HG03139 (cell line): ENCODE data around the gene USP34.
"Not testable (repeated sequence)": the region's sequence is repeated elsewhere in the genome, so short reads cannot be mapped to it uniquely, and the experiment has no call there.

ENCODE experiments used
- ATAC-seq: cut with Tn5 transposase; IDR thresholded peaks from one replicate; pipeline ENCODE4 v1.9.1; 2021; ENCODE audit not compliant: unreplicated experiment

USP34 gene

GRCh38 chr2:61463769-61464475, 7.0 kb downstream of the USP34 start:
- no peak for ATAC-seq

- no peak for ATAC-seq
Measured at GRCh38 chr2:61461404-61461803, 9.5 kb downstream of the USP34 start.

GRCh38 chr2:61460163-61460562, 10.7 kb downstream of the USP34 start:
- no peak for ATAC-seq

DNA sequence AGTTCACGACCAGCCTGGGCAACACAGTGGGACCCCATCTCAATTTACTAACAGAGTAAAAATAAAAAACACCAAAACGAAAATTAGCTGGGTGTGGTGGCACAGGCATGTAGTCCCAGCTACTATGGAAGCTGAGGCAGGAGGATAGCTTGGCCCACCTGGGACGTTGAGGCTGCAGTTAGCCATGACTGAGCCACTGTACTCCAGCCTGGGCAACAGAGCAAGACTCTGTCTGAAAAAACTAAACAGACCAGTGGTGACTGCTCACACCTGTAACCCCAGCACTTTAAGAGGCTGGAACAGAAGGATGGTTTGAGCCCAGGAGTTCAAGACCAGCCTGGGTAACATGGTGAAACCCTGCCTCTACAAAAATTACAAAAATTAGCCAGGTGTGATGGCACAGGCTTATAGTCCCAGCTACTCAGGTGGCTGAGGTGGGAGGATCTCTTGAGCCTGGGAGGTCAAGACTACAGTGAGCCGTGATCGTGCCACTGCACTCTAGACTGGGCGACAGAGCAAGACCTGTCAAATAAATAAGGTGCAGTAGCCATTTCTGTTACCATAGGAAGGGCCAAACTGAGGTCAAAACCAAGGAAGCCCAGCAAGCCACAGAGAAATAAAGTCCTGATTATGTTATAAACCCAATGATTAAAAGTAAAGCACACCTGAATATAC, 14.0 kb downstream of the USP34 start:
- no peak for ATAC-seq

DNA sequence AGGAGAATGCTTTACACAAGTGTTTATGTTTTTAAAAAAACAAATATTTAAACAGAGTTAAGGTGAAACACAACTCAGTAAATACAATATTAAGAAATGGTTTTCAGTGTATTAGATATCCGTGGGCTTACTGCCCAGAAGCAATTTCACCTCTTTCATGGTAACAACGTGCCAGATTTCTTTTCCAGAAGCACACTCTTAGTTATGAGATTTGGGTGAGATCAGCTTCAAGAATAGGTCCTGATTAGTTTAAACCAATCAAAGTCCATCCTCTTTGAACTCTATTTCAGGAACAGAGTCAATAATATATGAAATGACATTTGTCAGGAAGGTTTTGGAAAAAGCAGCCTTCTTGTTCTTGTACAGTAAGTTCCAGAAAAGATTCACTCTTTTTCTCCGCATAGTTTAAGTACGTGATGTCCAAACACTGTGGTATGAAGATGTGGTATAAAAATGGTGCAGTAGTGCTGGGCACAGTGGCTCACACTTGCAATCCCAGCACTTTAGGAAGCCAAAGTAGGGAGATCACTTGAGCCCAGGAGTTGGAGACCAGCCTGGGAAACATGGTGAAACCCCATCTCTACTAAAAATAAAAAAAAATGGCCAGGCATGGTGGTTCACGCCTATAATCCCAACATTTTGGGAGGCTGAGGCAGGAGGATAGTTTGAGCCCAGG, 14.7 kb downstream of the USP34 start:
- no peak for ATAC-seq

GRCh38 chr2:61454972-61455371, 15.9 kb downstream of the USP34 start:
- ATAC-seq = not testable (repeated sequence)

DNA sequence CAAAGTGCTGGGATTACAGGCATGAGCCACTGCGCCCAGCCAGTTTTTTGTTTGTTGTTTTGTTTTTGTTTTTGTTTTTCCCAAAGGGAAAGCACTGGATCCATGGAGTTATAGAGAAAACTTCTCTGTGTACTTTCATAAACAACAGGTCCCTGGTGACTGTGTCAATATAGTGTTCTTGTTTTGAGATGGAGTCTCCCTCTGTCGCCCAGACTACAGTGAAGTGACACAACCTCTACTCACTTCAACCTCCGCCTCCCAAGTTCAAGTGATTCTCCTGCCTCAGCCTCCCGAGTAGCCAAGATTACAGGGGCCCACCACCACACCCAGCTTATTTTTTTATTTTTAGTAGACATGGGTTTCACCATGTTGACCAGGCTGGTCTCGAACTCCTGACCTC, 16.5 kb downstream of the USP34 start:
- ATAC-seq = no peak

GRCh38 chr2:61452392-61452791, 18.5 kb downstream of the USP34 start:
- ATAC-seq = no peak

GRCh38 chr2:61451178-61451577, 19.7 kb downstream of the USP34 start:
- no peak for ATAC-seq

GRCh38 chr2:61450144-61450543, 20.7 kb downstream of the USP34 start:
- ATAC-seq = no peak

DNA sequence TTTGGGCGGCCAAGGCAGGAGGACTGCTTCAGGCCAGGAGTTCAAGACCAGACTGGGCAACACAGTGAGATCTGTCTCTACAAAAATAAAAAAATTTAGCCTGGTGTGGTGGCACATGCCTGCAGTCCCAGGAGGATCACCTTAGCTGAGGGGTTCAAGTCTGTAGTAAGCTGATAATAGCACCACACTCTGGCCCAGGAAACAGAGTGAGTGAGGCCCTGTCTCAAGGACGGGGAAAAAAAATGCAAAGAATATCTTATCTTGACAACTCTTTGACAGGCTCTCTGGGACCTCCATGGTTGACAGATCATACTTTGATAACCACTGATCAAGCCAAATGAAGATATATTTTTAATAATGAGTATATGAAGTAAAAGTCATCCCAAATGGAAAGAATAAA, 22.7 kb downstream of the USP34 start:
- no peak for ATAC-seq

DNA sequence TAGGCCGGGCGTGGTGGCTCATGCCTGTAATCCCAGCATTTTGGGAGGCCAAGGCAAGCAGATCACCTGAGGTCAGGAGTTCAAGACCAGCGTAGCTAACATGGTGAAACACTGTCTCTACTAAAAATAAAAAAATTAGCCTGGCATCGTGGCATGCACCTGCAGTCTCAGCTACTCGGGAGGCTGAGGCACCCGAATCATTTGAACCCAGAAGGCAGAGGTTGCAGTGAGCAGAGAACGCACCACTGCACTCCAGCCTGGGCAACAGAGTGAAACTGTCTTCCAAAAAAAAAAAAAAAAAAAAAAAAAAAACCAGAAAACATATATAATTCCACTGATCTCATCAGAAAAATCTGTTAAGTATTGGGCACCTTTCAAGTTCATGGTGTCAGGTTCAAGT, 23.9 kb downstream of the USP34 start:
- not testable (repeated sequence) for ATAC-seq

DNA sequence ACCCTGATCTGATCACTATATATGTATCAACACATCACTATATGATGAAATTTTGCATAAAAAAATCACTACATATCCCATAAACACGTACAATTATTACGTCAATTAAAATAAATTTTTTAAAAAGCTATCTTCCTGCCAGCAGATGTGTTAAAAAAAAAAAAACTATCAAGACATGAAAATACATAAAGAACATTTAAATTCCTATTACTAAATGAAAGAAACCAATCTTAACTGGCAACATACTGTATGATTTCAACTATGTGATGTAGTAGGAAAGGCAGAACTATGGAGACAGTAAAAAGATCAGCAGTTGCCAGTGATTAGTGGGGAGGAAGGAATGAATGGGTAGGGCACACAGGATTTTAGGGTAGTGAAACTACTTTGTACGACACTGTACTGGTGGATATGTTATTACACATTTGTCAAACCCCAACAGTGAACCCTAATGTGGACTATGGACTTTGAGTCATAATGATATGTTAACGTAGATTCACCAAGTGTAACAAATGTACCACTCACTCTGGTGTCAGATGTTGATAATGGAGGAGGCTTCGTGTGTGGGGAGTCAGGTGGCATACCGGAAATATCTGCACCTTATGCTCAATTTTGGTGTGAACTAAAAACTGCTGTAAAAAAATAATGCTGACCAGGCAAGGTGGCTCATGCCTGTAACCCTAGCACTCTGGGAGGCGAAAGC, 27.4 kb downstream of the USP34 start:
- peak; percentile 83 for ATAC-seq

GRCh38 chr2:61439241-61440002, 31.5 kb downstream of the USP34 start:
- ATAC-seq = no peak

GRCh38 chr2:61438670-61439069, 32.2 kb downstream of the USP34 start:
- no peak for ATAC-seq

DNA sequence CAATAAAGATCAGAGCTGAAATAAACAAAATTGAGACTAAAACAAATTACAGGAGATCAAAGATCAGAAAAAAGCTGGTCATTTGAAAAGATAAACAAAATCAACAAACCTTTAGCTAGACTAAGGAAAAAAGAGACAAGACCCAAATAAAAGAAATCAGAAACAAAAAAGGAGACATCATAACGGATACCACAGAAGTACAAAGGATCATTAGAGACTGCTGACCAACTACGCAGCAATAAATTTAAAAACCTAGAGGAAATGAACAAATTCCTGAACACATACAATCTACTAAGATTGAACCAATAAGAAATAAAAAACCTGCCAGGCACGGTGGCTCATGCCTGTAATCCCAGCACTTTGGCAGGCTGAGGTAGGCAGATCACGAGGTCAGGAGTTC, 33.7 kb downstream of the USP34 start:
- ATAC-seq = no peak

DNA sequence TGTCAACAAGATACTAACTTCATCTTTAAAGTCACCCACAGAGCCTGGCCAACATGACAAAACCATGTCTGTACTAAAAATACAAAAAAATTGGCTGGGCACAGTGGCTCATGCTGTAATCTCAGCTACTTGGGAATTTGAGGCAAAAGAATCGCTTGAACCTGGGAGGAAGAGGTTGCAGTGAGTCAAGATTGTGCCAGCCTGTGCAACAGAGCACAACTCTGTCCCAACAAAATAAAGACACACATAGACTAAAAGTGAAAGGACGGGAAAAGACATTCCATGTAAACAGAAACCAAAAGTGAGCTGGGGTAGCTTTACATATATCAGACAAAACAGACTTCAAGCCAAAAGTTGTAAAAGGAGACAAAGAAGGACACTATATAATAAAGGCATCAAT, 34.8 kb downstream of the USP34 start:
- ATAC-seq = no peak

- ATAC-seq = no peak
Measured at GRCh38 chr2:61435291-61435690, 35.6 kb downstream of the USP34 start.

DNA sequence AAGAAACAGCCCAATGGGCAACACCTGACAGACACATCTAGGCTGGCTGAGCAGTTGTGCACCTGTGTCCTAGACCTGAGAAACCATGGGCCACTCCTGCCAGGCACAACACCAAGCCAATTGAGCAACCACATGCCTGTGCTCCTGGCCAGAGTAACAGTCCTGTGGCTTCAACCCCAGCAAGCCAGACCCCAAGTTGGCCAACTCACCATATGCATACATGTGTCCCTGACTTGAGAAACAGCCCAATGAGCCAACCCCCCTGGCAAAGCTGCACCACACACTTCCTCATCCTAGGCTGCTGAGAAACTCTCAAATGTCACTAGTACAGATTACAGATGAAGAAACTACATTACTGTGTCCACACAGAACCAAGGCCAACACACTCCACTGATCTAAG, 36.6 kb downstream of the USP34 start:
- ATAC-seq = no peak

DNA sequence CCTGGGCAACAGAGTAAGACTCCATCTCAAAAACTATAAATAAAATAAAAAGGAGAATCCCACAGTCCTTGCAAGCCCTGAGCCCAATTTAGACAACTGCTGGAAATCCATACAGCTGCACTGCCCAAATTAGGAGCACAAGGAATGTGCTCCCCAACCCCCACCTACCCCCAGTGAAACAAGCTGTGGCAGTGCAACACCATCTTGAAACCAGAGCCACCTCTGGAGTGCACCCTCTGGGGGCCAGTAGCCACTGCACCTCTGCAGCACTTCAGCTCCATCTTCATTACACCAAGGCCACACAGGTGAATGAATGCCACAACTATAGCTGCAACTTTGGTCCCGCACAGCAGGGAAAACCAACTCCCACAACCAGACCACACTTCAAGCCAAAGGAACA, 37.3 kb downstream of the USP34 start:
- ATAC-seq = no peak

GRCh38 chr2:61432990-61433389, 37.9 kb downstream of the USP34 start:
- no peak for ATAC-seq
